ENCODE data around the gene C12orf56. TPM values are rescaled to one million over a fixed set of nuclear protein-coding genes. Genes with fewer than 3 reads are reported as not detected.
A peak's percentile ranks its signal among the peaks of the same experiment; 100 is the strongest.
"Not testable (repeated sequence)": the region's sequence is repeated elsewhere in the genome, so short reads cannot be mapped to it uniquely, and the experiment has no call there.

Gene C12orf56
- total and polyA plus RNA-seq, 2 donors: 0.19 to 0.95 TPM

GRCh38 chr12:64225626-64226025, 164.9 kb downstream of the C12orf56 start:
- DNase-seq (ENCODE audit: extremely low spot score): no peak
- no peak overlapping the region for H3K27ac ChIP-seq (ENCODE audit: low read depth)
- WGBS: 18% methylated on average over 2 of the region's 2 CpGs
- H3K4me1 ChIP-seq (ENCODE audit: insufficient read depth): no peaks in the 10 kb centered on the region
- no peaks in the 10 kb centered on the region for H3K36me3 ChIP-seq (ENCODE audit: insufficient read depth)
- no peak overlapping the region for H3K4me3 ChIP-seq (ENCODE audit: low read depth, low read length)

DNA sequence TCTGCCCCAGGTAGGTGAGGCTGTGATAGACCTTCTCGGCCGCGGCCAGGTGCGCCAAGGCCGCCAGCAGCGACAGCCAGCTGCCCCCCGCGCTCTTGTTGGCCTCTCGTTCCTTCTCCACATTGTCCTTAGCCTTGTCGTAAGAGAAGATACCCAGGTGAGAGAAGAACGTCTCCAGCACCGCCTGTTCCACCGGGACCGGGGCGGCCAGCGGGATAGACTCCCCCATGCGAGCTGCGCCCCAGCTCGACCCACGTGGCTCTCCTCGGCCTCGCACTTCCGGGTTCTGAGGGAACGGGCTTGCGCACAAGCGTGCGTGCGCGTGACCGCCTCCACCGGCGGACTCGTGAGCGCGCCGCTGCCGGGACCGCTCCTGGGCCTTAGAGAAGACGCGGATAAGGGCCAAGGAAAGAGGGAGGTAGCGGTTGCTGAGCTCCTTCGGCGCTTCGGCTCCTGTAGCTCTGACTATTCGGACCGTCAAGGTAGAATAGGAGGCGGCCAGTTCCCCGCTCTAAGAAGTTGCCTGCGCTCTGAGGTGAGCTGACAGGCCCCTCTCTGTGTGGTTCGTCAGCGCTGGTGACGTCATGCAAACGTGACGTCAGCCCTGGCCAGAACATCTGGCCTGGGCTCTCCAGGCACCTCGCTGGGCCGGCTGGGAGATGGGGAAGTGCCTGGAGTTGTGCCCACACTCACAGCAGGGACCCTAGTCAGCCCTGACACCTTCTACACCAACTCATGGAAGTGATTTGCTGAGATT, 168.4 kb downstream of the C12orf56 start, which contains the start of gene KICS2:
KICS2 (minus strand) TSS at position 288 of the 757 bp plus-strand sequence; CDS start at position 229, 59 bp downstream.
- peak within 1 kb of the TSS; percentile 73 for H3K4me3 ChIP-seq (ENCODE audit: low read depth, low read length)
- peak within 1 kb of the TSS; percentile 76 for H3K27ac ChIP-seq (ENCODE audit: low read depth)
- no peaks in the 10 kb centered on the region for H3K36me3 ChIP-seq (ENCODE audit: insufficient read depth)
- H3K4me1 ChIP-seq (ENCODE audit: insufficient read depth): no peaks in the 10 kb centered on the region
- under 1% methylated on average over 56 of the region's 56 CpGs for WGBS
- DNase-seq (ENCODE audit: extremely low spot score): peak; percentile 83

- Histone ChIP-seq H3K4me1 (ENCODE audit: insufficient read depth) (no peaks in the 10 kb centered on the region), H3K36me3 (ENCODE audit: insufficient read depth) (no peaks in the 10 kb centered on the region), H3K4me3 (ENCODE audit: low read depth, low read length) (peak overlapping the region; percentile 73), H3K27ac (ENCODE audit: low read depth) (peak overlapping the region; percentile 76)
- DNase-seq (ENCODE audit: extremely low spot score): peak; percentile 62
- WGBS: under 1% methylated on average over 16 of the region's 16 CpGs
Observed at GRCh38 chr12:64221651-64222008, 168.9 kb downstream of the C12orf56 start.

DNA sequence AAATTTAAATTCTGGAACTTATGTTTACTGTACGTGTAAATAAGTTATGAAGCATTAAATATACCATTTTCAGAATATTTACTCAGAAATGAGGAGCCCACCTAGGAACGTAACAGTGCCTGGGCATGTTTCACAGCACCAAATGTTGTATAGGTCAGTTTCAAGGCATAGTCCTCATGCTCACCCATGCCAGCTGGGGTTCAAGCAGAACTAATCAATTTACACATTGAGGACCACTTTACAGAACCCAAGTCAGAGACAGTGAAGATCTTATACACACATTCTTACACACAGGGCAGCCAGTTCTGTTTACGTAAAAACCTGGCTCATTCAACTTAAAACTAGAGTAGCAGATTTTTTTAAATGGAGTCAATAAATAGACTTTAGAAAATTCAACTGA, 170.5 kb downstream of the C12orf56 start:
- Histone ChIP-seq H3K4me1 (ENCODE audit: insufficient read depth) (no peaks in the 10 kb centered on the region), H3K36me3 (ENCODE audit: insufficient read depth) (no peaks in the 10 kb centered on the region), H3K27ac (ENCODE audit: low read depth) (no peak overlapping the region), H3K4me3 (ENCODE audit: low read depth, low read length) (no peak overlapping the region)
- no peak for DNase-seq (ENCODE audit: extremely low spot score)
- 92% methylated on average over 3 of the region's 3 CpGs for WGBS

- Histone ChIP-seq H3K4me1 (ENCODE audit: insufficient read depth) (no peaks in the 10 kb centered on the region), H3K36me3 (ENCODE audit: insufficient read depth) (no peaks in the 10 kb centered on the region), H3K4me3 (ENCODE audit: low read depth, low read length) (no peak overlapping the region), H3K27ac (ENCODE audit: low read depth) (no peak overlapping the region)
- WGBS: 55% methylated on average over 2 of the region's 2 CpGs
- no peak for DNase-seq (ENCODE audit: extremely low spot score)
Observed at GRCh38 chr12:64219145-64219544, 171.4 kb downstream of the C12orf56 start.

- WGBS: 67% methylated on average over 5 of the region's 5 CpGs
- no peak for DNase-seq (ENCODE audit: extremely low spot score)
- no peak overlapping the region for H3K27ac ChIP-seq (ENCODE audit: low read depth)
- H3K4me1 ChIP-seq (ENCODE audit: insufficient read depth): no peaks in the 10 kb centered on the region
- no peak overlapping the region for H3K4me3 ChIP-seq (ENCODE audit: low read depth, low read length)
- no peaks in the 10 kb centered on the region for H3K36me3 ChIP-seq (ENCODE audit: insufficient read depth)
Observed at GRCh38 chr12:64218597-64218996, 172.0 kb downstream of the C12orf56 start.

GRCh38 chr12:64217643-64218042, 172.9 kb downstream of the C12orf56 start:
- H3K4me3 ChIP-seq (ENCODE audit: low read depth, low read length); DNase-seq (ENCODE audit: extremely low spot score); H3K27ac ChIP-seq (ENCODE audit: low read depth); H3K36me3 ChIP-seq (ENCODE audit: insufficient read depth); H3K4me1 ChIP-seq (ENCODE audit: insufficient read depth): not testable (repeated sequence)
- 96% methylated on average over 7 of the region's 7 CpGs for WGBS

DNA sequence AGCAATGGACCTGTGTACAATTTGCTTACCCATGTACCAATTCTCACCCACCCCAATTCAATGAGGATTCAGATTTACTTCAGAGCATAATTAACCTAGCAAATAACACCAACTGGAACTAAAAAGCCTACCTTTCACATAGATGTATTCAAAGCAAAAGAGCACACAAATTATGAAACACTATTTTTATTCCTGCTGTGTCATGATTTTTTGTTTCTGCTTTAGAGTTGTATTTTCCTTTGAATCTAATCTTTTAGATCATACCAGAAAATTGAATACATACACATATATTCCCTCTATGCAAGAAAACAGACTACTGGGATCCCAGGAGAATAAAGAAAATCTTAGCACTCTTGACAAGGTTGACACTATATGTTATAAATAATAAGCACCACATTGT, 174.3 kb downstream of the C12orf56 start:
- Histone ChIP-seq H3K27ac (ENCODE audit: low read depth) (no peak overlapping the region), H3K4me3 (ENCODE audit: low read depth, low read length) (no peak overlapping the region), H3K36me3 (ENCODE audit: insufficient read depth) (no peaks in the 10 kb centered on the region), H3K4me1 (ENCODE audit: insufficient read depth) (no peaks in the 10 kb centered on the region)
- no peak for DNase-seq (ENCODE audit: extremely low spot score)

Small RNA genes within 50 kb of the gene (small RNA-seq; reads per million reads assigned to genes)
- gene RF01210 (not detected), gene RNU5A-7P (not detected)

Other genes starting within 250 kb of the C12orf56 start
- 5.7 TPM for gene KICS2, start 168.5 kb downstream of the C12orf56 start, total RNA-seq
- gene KICS2, start 168.5 kb downstream of the C12orf56 start, polyA plus RNA-seq: 3.3 TPM
- gene XPOT, start 13.6 kb upstream of the C12orf56 start, total RNA-seq: 77.1 TPM
- 24.5 TPM for gene XPOT, start 13.6 kb upstream of the C12orf56 start, polyA plus RNA-seq
- gene TBK1, start 61.4 kb upstream of the C12orf56 start, total RNA-seq: 63.3 TPM
- gene TBK1, start 61.4 kb upstream of the C12orf56 start, polyA plus RNA-seq: 14.1 TPM
- gene RASSF3, start 219.7 kb upstream of the C12orf56 start, total RNA-seq: 50.4 TPM
- 112 TPM for gene RASSF3, start 219.7 kb upstream of the C12orf56 start, polyA plus RNA-seq